ENCODE measurements around the gene CHAF1A.

CHAF1A gene

DNA sequence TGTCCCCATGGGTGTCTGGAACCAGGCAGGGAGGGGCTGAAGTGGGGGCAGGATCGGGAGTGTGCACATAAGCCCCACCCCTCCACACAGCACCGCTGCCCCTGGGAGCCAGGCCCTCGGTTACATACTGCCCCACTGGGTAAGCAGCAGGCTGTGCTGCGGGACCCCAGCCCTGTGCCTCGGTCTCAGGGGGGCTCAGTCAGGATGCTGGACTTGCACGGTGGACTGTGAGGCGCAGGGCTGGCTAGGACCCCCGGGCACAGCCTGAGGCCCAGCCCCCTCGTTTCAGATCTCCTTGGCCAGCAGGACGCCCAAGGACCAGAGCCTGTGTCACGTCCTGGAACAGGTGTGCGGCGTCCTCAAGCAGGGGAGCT, 42.8 kb upstream of the CHAF1A start:
- no peaks in the 10 kb centered on the region for H3K4me1 ChIP-seq (ENCODE audit: control insufficient read depth, insufficient read depth, low read length)
- no peaks in the 10 kb centered on the region for H3K9me3 ChIP-seq (ENCODE audit: control insufficient read depth, insufficient read depth, low read depth, low read length)
- ChIA-PET CTCF (interaction anchor here (1.8 to 3.7 kb wide), 3 partner anchors 14 to 93 kb away, joined by 4 to 13 read pairs (median 6); partner anchors contain the start of gene SH3GL1), POLR2A (interaction anchor here (0.6 to 1.9 kb wide), 4 partner anchors 17 to 1359 kb away, joined by 3 to 12 read pairs (median 5); partner anchors contain the start of genes CHAF1A and MPND)
- no peak overlapping the region for H3K27ac ChIP-seq (ENCODE audit: extremely low read depth, low read depth, low read length)
- no peak overlapping the region for H3K4me3 ChIP-seq (ENCODE audit: low read depth, low read length)
- peaks cover 7 to 62% of the 10 kb centered on the region in 2 experiments; a peak in 2 of 3 replicates for H3K36me3 ChIP-seq (ENCODE audit: control insufficient read depth in 2 of 2, insufficient read depth in 1 of 2, low read length in 2 of 2)
- TF ChIP-seq, protein P1, sequence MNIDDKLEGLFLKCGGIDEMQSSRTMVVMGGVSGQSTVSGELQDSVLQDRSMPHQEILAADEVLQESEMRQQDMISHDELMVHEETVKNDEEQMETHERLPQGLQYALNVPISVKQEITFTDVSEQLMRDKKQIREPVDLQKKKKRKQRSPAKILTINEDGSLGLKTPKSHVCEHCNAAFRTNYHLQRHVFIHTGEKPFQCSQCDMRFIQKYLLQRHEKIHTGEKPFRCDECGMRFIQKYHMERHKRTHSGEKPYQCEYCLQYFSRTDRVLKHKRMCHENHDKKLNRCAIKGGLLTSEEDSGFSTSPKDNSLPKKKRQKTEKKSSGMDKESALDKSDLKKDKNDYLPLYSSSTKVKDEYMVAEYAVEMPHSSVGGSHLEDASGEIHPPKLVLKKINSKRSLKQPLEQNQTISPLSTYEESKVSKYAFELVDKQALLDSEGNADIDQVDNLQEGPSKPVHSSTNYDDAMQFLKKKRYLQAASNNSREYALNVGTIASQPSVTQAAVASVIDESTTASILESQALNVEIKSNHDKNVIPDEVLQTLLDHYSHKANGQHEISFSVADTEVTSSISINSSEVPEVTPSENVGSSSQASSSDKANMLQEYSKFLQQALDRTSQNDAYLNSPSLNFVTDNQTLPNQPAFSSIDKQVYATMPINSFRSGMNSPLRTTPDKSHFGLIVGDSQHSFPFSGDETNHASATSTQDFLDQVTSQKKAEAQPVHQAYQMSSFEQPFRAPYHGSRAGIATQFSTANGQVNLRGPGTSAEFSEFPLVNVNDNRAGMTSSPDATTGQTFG (tag by site-specific recombination; IDR thresholded peaks at IDR 0.05; ENCODE audit: borderline replicate concordance), result no peak
- TF ChIP-seq ZIC2 (tag by site-specific recombination; IDR thresholded peaks at IDR 0.05) (0 out of 2 replicates have a peak, but pooled peaks have one; percentile 5), ZNF600 (tag by site-specific recombination; IDR thresholded peaks at IDR 0.05) (peak; percentile 69; the same call in 1 of the 2 replicates)
- TF ChIP-seq, protein P2, sequence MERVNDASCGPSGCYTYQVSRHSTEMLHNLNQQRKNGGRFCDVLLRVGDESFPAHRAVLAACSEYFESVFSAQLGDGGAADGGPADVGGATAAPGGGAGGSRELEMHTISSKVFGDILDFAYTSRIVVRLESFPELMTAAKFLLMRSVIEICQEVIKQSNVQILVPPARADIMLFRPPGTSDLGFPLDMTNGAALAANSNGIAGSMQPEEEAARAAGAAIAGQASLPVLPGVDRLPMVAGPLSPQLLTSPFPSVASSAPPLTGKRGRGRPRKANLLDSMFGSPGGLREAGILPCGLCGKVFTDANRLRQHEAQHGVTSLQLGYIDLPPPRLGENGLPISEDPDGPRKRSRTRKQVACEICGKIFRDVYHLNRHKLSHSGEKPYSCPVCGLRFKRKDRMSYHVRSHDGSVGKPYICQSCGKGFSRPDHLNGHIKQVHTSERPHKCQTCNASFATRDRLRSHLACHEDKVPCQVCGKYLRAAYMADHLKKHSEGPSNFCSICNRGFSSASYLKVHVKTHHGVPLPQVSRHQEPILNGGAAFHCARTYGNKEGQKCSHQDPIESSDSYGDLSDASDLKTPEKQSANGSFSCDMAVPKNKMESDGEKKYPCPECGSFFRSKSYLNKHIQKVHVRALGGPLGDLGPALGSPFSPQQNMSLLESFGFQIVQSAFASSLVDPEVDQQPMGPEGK (tag by site-specific recombination; IDR thresholded peaks at IDR 0.05), result peak; percentile 31; the same call in 1 of the 2 replicates

DNA sequence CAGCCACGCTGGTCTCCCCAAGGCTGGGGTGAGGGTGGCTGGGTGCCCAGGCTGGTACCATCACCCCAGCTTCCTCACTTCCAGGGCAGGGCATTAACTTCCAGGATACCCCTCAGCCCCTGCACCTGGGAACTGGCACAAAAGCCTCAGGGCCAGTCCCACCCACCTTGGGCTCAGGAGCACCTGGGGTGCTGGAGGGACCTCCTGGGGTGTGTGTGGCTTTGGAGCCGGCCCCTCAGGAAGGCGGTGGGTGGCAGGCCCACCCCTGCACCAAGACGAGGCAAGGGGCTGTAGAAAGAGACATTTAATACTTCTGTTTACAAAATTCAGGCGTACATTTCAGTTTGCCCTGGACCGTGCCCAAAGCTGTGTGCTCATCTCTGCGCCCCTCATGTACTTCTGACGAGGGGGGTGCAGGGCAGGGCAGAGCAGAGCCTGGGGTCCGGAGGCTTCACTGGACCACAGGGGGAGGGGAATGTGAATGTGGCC, 42.3 kb upstream of the CHAF1A start:
- TF ChIP-seq ZNF629 (tag by site-specific recombination; IDR thresholded peaks at IDR 0.05), result no peak
- TF ChIP-seq ZBTB20 (tag by site-specific recombination; IDR thresholded peaks at IDR 0.05), result peak; percentile 73
- Histone ChIP-seq H3K27ac (ENCODE audit: extremely low read depth, low read depth, low read length) (0 out of 2 replicates have a peak overlapping the region, but pooled peaks have one; percentile 11), H3K4me3 (ENCODE audit: low read depth, low read length) (no peak overlapping the region), H3K36me3 (ENCODE audit: control insufficient read depth in 2 of 2, insufficient read depth in 1 of 2, low read length in 2 of 2) (peaks cover 12 to 64% of the 10 kb centered on the region in 2 experiments; a peak in 2 of 3 replicates), H3K4me1 (ENCODE audit: control insufficient read depth, insufficient read depth, low read length) (no peaks in the 10 kb centered on the region), H3K9me3 (ENCODE audit: control insufficient read depth, insufficient read depth, low read depth, low read length) (no peaks in the 10 kb centered on the region)
- CTCF ChIA-PET, result interaction anchor here (1.8 to 3.7 kb wide), 3 partner anchors 15 to 93 kb away, joined by 4 to 13 read pairs (median 6); partner anchors contain the start of gene SH3GL1
- POLR2A ChIA-PET, result interaction anchor here (0.7 to 1.8 kb wide), 2 partner anchors 18 to 823 kb away, joined by 3 to 5 read pairs; no protein-coding TSS in a partner anchor

DNA sequence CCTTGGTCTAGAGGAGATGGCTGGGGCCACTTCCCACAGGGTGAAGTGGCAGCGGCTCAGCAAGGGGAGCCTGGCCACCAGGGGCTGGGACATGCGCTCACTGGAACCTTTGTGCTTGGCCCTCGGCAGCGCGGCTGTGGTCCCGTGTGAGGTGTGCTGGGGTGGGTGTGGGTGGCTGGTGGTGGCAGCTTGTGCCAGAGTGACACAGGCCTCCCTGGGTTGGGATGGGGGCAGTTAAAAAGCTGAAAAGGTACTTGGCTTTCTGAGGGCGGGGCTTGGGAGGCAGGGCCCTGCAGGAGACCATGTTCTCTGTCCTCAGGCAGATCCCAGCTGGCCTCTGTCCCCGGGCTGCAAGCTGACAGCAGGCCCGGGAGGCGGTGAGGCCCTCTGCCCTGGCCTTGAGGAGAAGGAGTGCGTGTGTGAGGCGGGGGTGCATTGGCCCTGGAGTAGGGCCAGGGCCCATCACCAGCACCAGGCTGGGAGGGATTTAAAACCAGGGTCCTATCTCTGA, 41.7 kb upstream of the CHAF1A start:
- Histone ChIP-seq H3K36me3 (ENCODE audit: control insufficient read depth in 2 of 2, insufficient read depth in 1 of 2, low read length in 2 of 2) (peaks cover 12 to 70% of the 10 kb centered on the region in 2 experiments; a peak in 2 of 3 replicates), H3K27ac (ENCODE audit: extremely low read depth, low read depth, low read length) (0 out of 2 replicates have a peak overlapping the region, but pooled peaks have one; percentile 11), H3K4me3 (ENCODE audit: low read depth, low read length) (no peak overlapping the region), H3K9me3 (ENCODE audit: control insufficient read depth, insufficient read depth, low read depth, low read length) (no peaks in the 10 kb centered on the region), H3K4me1 (ENCODE audit: control insufficient read depth, insufficient read depth, low read length) (no peaks in the 10 kb centered on the region)
- TF ChIP-seq ZNF600 (tag by site-specific recombination; IDR thresholded peaks at IDR 0.05) (peak; percentile 75), ZNF10 (tag by site-specific recombination; IDR thresholded peaks at IDR 0.05) (no peak), ZFHX2 (tag by site-specific recombination; conservative IDR thresholded peaks at IDR 0.05) (peak; percentile 45), ZNF624 (tag by site-specific recombination; IDR thresholded peaks at IDR 0.05) (no peak), ZIC2 (tag by site-specific recombination; IDR thresholded peaks at IDR 0.05) (peak; percentile 52; the same call in 1 of the 2 replicates), EGR2 (tag by site-specific recombination; IDR thresholded peaks at IDR 0.05; ENCODE audit: low read depth) (peak; percentile 36), GLI4 (tag by site-specific recombination; IDR thresholded peaks at IDR 0.05) (no peak), ZNF404 (tag by site-specific recombination; IDR thresholded peaks at IDR 0.05) (no peak), GLIS1 (tag by site-specific recombination; IDR thresholded peaks at IDR 0.05) (peak; percentile 34)
- TF ChIP-seq, protein P3, sequence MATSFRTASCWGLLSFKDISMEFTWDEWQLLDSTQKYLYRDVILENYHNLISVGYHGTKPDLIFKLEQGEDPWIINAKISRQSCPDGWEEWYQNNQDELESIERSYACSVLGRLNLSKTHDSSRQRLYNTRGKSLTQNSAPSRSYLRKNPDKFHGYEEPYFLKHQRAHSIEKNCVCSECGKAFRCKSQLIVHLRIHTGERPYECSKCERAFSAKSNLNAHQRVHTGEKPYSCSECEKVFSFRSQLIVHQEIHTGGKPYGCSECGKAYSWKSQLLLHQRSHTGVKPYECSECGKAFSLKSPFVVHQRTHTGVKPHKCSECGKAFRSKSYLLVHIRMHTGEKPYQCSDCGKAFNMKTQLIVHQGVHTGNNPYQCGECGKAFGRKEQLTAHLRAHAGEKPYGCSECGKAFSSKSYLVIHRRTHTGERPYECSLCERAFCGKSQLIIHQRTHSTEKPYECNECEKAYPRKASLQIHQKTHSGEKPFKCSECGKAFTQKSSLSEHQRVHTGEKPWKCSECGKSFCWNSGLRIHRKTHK (tag by site-specific recombination; IDR thresholded peaks at IDR 0.05), result no peak
- CTCF ChIA-PET, result interaction anchor here (1.0 to 2.3 kb wide), 3 partner anchors 8 to 40 kb away, joined by 3 to 6 read pairs (median 4); partner anchors contain the start of gene SH3GL1
- POLR2A ChIA-PET, result interaction anchor here (0.7 to 1.8 kb wide), 2 partner anchors 18 to 824 kb away, joined by 3 to 5 read pairs; no protein-coding TSS in a partner anchor

Measured in HEK293 (cell line).